ENCODE results near the gene SLC17A9. TPM values are rescaled to one million over a fixed set of nuclear protein-coding genes. Genes with fewer than 3 reads are reported as not detected.

Gene SLC17A9
- total RNA-seq, 1 experiment from 2014 or later: 37.6 TPM

- CTCF ChIA-PET: no interaction called here
- H3K9me3 ChIP-seq (ENCODE audit: control insufficient read depth in 1 of 2, insufficient read depth in 1 of 2, low read depth in 1 of 2, low read length in 2 of 2): no peaks in the 10 kb centered on the region
- no TSS peak for BruUV-seq (replicated peaks)
These were observed 42.4 kb downstream of the SLC17A9 start for GRCh38 chr20:62994869-62995281.

GRCh38 chr20:62995481-62995880 lies 43.0 kb downstream of the SLC17A9 start:
- Histone ChIP-seq H3K27me3 (ENCODE audit: insufficient read depth, low read length) (no peaks in the 10 kb centered on the region), H3K4me2 (ENCODE audit: low read length) (no peak overlapping the region), H3K9ac (ENCODE audit: low read length) (no peak overlapping the region), H3K9me3 (ENCODE audit: control insufficient read depth in 1 of 2, insufficient read depth in 1 of 2, low read depth in 1 of 2, low read length in 2 of 2) (no peaks in the 10 kb centered on the region), H3K79me2 (ENCODE audit: insufficient read depth, low read length) (no peaks in the 10 kb centered on the region), H3K4me3 (replicated peaks in 1 of 2; ENCODE audit: low read depth in 1 of 2, low read length in 2 of 2) (no peak overlapping the region), H3K9me2 (ENCODE audit: insufficient read depth) (no peaks in the 10 kb centered on the region), H4K20me1 (ENCODE audit: insufficient read depth) (no peaks in the 10 kb centered on the region), H3K27ac (ENCODE audit: low read depth, low read length) (no peak overlapping the region), H3K36me3 (ENCODE audit: control insufficient read depth in 1 of 2, insufficient read depth in 2 of 2, low read length in 2 of 2) (no peaks in the 10 kb centered on the region), H3K4me1 (ENCODE audit: control insufficient read depth in 1 of 2, insufficient read depth in 2 of 2, low read length in 2 of 2) (no peaks in the 10 kb centered on the region), H2AFZ (ENCODE audit: low read depth, low read length, poor library complexity, severe bottlenecking) (no peak overlapping the region)
- DNase-seq (ENCODE audit: low read depth, low spot score) (no peak), ATAC-seq (no peak)
- CTCF ChIA-PET: no interaction called here
- intact Hi-C loops (cut with micrococcal nuclease): no loop called here
- BruUV-seq (replicated peaks): no TSS peak
- POLR2A ChIA-PET: no interaction called here
- RAD21 ChIA-PET (ENCODE audit: low non-redundant PET in 1 of 2, low total read pairs in 2 of 2, uncharacterized antibody in 2 of 2, unreplicated experiment in 2 of 2): no interaction called here
- TF ChIP-seq YY1 (IDR thresholded peaks at IDR 0.05; ENCODE audit: extremely low read depth, insufficient replicate concordance, low read depth, low read length): no peak
- no peak for TF ChIP-seq TCF7L2 (IDR thresholded peaks at IDR 0.05; ENCODE audit: borderline replicate concordance, extremely low read depth, insufficient read depth, insufficient read length)
- TF ChIP-seq MAX (IDR thresholded peaks at IDR 0.05): no peak
- no peak for TF ChIP-seq CBX3 (IDR thresholded peaks at IDR 0.05; ENCODE audit: low read depth)
- no peak for TF ChIP-seq ATF3 (IDR thresholded peaks at IDR 0.05)
- no peak for TF ChIP-seq JUND (IDR thresholded peaks at IDR 0.05)
- no peak for TF ChIP-seq EZH2phosphoT487 (IDR thresholded peaks at IDR 0.05; ENCODE audit: borderline replicate concordance)
- TF ChIP-seq EGR1 (IDR thresholded peaks at IDR 0.05; ENCODE audit: low read depth): no peak
- TF ChIP-seq ZFX (IDR thresholded peaks at IDR 0.05): no peak
- no peak for TF ChIP-seq CEBPB (IDR thresholded peaks at IDR 0.05; ENCODE audit: low read depth)
- TF ChIP-seq EZH2 (IDR thresholded peaks at IDR 0.05): no peak
- TF ChIP-seq REST (IDR thresholded peaks at IDR 0.05; ENCODE audit: low read depth): no peak
- no peak for TF ChIP-seq POLR2AphosphoS5 (IDR thresholded peaks at IDR 0.05; ENCODE audit: low read depth, low read length)
- no peak for TF ChIP-seq SP1 (IDR thresholded peaks at IDR 0.05; ENCODE audit: low read depth)
- TF ChIP-seq FOSL1 (IDR thresholded peaks at IDR 0.05; ENCODE audit: low read depth): no peak
- TF ChIP-seq ZNF274 (IDR thresholded peaks at IDR 0.05; ENCODE audit: low read depth, low read length): no peak

More at GRCh38 chr20:62994869-62995281, 42.4 kb downstream of the SLC17A9 start:
- TF ChIP-seq YY1 (IDR thresholded peaks at IDR 0.05; ENCODE audit: extremely low read depth, insufficient replicate concordance, low read depth, low read length) (no peak), ATF3 (IDR thresholded peaks at IDR 0.05) (no peak), MAX (IDR thresholded peaks at IDR 0.05) (no peak), EZH2phosphoT487 (IDR thresholded peaks at IDR 0.05; ENCODE audit: borderline replicate concordance) (no peak)
- Histone ChIP-seq H3K36me3 (ENCODE audit: control insufficient read depth in 1 of 2, insufficient read depth in 2 of 2, low read length in 2 of 2) (no peaks in the 10 kb centered on the region), H3K27me3 (ENCODE audit: insufficient read depth, low read length) (no peaks in the 10 kb centered on the region), H3K4me3 (replicated peaks in 1 of 2; ENCODE audit: low read depth in 1 of 2, low read length in 2 of 2) (no peak overlapping the region), H2AFZ (ENCODE audit: low read depth, low read length, poor library complexity, severe bottlenecking) (no peak overlapping the region), H3K9me2 (ENCODE audit: insufficient read depth) (no peaks in the 10 kb centered on the region), H3K4me2 (ENCODE audit: low read length) (no peak overlapping the region), H4K20me1 (ENCODE audit: insufficient read depth) (no peaks in the 10 kb centered on the region), H3K79me2 (ENCODE audit: insufficient read depth, low read length) (no peaks in the 10 kb centered on the region), H3K27ac (ENCODE audit: low read depth, low read length) (no peak overlapping the region), H3K4me1 (ENCODE audit: control insufficient read depth in 1 of 2, insufficient read depth in 2 of 2, low read length in 2 of 2) (no peaks in the 10 kb centered on the region), H3K9ac (ENCODE audit: low read length) (no peak overlapping the region)
- DNase-seq (ENCODE audit: low read depth, low spot score) (no peak), ATAC-seq (no peak)
- POLR2A ChIA-PET: no interaction called here
- RAD21 ChIA-PET (ENCODE audit: low non-redundant PET in 1 of 2, low total read pairs in 2 of 2, uncharacterized antibody in 2 of 2, unreplicated experiment in 2 of 2): no interaction called here
- intact Hi-C loops (cut with micrococcal nuclease): no loop called here
